ENCODE measurements around the gene TMIGD2.
A peak's percentile ranks its signal among the peaks of the same experiment; 100 is the strongest.
"Not testable (repeated sequence)": the region's sequence is repeated elsewhere in the genome, so short reads cannot be mapped to it uniquely, and the experiment has no call there.

The TMIGD2 gene, protein sequence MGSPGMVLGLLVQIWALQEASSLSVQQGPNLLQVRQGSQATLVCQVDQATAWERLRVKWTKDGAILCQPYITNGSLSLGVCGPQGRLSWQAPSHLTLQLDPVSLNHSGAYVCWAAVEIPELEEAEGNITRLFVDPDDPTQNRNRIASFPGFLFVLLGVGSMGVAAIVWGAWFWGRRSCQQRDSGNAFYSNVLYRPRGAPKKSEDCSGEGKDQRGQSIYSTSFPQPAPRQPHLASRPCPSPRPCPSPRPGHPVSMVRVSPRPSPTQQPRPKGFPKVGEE

DNA sequence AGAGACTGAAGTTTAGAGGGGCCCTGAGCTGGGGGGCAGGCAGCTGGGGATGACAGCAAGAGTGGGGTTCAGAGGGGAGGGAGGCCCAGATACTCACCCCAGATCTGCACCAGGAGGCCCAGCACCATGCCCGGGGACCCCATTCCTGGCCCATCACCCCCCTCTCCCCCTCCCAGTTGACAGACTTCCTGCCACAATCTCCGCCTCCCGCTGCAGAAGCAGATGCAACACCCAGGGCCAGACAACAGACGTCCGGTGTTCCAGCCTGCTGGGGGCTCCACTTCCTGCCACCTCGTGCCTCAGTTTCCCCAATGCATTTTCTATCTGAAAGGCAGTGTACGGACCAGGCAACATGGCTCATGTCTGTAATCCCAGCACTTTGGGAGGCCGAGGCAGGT, at the start of gene TMIGD2:
TSS of gene TMIGD2 (minus strand) at position 147 of the 398 bp plus-strand sequence. CDS start at position 143, 4 bp downstream.
- DNase-seq (ENCODE audit: low spot score), result no peak

DNA sequence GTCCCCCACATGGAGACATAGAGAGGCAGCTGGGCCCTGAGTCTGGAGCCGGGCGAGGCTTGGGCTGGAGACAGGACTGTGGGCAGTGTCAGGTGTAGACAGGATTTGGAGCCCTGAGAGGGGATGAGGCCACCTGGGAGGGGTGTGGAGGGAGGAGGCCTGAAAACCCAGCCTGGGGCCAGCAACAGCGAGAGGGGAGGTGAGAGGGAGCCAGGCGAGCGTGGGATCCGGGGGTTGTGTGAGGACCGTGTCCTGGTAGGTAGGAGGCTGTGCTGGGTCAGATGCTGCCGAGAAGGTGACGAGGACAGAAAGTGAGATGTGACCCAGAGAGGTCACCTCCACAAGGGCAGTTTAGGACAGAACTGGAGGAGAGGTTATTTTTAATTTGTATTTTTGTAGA, 48.5 kb upstream of the TMIGD2 start:
- no peak for DNase-seq (ENCODE audit: low spot score)

DNA sequence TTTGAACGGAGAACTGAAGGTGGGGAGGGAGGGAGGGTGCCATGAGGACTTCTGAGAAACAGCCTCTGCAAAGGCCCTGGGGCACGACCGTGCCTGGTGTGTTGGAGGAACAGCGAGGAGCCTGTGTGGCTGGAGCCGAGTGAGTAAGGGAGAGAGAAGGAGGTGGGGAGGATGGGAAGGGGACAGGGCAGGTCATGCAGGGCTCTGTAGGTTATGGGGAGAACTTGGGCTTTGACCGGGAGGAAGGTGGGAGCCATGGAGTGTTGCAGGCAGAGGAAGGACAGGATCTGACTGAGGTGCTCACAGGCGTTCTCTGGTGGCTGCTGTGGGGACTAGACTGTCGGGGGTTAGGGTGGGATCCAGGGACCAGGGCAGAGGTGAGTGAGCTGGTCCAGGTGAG, 47.9 kb upstream of the TMIGD2 start:
- DNase-seq (ENCODE audit: low spot score), result no peak

DNA sequence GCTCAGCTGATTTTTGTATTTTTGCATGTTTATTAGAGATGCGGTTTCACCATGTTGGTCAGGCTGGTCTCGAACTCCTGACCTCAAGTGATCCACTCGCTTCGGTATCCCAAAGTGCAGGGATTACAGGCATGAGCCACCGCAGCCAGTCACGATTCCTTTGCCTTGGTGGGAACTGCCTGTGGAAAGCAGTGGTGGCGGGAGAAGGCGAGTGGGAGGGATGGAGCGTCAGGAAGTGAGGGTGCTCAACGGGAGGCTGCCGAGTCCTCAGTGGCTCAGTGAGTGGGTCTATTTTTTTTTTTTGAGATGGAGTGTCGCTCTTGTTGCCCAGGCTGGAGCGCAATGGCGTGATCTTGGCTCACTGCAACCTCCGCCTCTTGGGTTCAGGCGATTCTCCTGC, 47.0 kb upstream of the TMIGD2 start:
- not testable (repeated sequence) for DNase-seq (ENCODE audit: low spot score)

DNA sequence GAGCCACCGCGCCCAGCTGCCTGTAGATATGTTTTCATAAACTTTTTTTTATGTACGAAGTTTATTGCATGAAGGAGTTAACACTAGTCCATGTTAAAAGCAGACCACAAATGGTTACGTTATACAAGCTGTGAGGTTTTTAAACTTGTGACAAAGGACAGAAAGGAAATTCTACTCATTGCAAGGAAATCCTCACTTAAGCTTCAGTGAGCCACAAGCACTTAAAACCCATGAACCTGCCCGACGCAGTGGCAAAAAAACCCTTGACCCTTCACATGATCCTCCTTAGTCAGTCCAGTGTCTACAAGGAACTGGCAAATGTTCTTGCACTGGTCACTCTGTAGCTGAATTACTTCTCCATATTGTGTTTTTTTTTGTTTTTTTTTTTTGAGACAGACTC, 45.3 kb upstream of the TMIGD2 start:
- no peak for DNase-seq (ENCODE audit: low spot score)

DNA sequence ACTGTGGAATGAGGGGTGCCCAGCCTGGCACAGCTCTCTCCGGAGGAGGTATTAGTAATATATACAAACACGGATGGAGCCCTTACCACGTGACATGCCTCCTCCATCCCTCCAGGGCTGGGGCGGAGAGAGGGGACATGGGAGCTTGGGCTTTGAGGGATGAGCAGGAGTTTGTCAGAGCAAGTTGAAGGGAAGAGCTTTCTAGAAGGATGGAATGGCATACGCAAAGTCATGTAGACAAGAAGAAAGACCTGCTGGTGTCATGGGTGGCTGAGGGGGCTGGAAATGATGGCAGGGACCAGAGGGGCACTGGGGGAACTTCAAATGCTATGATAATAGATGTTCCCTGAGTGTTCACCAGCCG, 43.8 kb upstream of the TMIGD2 start:
- DNase-seq (ENCODE audit: low spot score), result no peak

DNA sequence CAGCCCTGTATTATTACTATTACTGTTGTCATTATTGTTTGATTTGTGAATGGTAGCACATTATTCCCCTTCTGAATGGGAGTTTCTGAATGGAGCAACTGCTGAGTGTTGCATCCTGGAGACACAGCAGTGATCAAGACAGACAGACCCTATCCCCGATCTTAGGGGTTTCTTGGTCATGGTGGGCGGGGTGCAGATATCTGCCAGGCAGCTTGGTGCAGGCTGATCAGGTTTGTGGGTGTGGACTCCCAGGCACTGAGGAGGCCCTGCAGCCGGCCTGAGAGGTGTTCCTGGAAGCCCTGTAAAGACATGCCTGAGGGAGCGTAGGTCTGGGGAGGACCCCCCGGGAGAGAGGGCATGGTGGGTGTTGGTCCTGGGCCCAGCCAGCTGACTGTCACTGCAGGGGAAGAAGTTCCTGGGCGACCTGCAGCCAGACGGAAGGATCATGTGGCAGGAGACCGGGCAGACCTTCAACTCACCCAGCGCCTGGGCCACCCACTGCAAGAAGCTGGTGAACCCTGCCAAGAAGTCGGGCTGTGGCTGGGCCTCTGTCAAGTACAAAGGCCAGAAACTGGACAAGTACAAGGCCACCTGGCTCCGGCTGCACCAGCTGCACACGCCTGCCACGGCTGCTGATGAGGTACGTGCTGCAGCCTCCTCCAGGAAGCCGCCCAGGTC, 43.3 kb upstream of the TMIGD2 start:
- DNase-seq (ENCODE audit: low spot score), result no peak

DNA sequence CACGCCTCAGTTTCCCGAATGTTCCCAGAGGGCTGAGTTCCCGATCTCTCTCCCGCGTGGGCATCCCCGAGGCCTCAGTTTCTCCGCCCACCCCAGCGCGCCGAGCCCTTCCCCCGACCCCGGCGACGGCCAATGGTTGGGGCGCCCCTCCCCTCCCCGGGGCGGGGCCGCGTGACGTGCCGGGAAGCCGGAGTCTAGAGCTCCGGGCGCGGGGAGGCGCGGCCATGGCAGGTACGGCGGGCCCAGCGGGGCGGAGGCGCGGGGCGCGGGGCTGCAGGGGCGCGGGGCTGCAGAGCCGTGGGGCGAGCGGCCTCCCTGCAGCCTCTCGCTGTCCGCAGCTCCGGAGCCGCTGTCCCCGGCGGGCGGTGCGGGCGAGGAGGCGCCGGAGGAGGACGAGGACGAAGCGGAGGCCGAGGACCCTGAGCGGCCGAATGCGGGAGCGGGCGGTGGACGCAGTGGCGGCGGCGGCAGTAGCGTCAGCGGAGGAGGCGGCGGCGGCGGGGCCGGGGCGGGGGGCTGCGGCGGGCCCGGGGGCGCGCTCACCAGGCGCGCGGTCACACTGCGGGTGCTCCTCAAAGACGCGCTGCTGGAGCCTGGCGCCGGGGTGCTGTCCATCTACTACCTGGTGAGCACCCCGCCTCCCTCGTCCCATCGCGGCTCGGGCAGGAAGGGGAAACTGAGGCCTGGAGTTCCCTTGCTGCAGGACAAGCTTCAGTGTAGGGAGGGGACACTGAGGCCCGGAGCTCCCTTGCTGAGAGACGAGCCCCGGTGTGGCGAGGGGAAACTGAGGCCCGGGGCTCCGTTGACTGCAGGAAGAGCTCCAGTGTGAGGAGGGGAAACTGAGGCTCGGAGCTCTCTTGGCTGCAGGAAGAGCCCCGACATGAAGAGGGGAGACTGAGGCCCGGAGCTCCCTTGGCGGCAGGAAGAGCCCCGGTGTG, 41.5 kb upstream of the TMIGD2 start, which contains the start of gene MPND:
TSS of gene MPND (plus strand) at position 193 of the 938 bp plus-strand sequence. CDS start at position 225, 32 bp downstream.
- peak; percentile 87 for DNase-seq (ENCODE audit: low spot score)

DNA sequence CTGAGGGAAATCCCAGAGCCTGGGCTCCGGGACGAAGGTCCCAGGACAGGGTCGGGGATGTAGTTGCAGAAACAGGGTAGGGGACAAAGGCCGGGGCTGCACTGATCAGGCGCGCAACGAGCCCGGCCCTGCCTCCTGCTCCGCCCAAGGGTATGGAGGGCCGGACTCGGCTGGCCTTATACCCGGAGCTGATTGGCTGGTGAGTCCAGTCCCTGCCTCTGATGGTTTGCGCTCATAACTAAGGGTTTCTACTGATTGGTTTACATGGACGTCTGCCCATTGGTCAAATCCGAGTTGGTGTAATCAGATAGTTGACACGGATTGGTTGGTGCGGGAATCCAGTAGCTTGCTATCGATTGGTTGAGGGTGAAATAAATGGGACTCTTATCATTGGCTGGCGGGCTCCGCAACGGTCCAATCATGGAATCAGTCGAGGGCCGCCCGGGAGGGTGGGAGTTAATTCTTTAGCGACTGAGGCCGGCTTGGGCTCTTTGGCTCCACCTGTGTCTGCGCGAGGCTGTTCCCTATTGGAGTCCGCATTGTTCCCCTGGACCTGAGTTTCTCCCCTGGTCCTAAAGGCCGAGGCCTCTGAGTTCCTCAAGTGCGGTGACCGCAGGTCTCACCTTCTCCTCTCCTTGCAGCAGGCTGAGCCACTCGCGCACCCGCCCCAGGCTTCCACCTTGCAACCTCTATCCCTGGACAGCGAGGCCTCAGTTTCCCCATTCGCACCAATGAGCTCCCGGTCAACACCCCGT, 40.6 kb upstream of the TMIGD2 start:
- DNase-seq (ENCODE audit: low spot score), result peak; percentile 98

DNA sequence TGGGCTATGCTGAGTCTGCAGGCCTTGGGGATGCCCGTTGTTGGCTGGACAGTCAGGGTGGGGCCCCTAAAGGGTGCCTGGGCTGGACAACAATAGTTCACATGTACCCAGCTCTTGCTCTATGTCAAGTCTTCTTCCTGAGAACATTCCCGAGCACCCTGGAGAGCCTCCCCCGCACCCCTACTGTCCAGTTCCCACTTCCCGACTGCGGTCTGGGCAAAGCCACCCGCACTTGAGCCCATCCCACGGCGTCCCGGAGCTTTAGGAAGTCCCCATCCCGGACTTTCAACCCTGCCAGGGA, 40.1 kb upstream of the TMIGD2 start:
- DNase-seq (ENCODE audit: low spot score), result no peak

DNA sequence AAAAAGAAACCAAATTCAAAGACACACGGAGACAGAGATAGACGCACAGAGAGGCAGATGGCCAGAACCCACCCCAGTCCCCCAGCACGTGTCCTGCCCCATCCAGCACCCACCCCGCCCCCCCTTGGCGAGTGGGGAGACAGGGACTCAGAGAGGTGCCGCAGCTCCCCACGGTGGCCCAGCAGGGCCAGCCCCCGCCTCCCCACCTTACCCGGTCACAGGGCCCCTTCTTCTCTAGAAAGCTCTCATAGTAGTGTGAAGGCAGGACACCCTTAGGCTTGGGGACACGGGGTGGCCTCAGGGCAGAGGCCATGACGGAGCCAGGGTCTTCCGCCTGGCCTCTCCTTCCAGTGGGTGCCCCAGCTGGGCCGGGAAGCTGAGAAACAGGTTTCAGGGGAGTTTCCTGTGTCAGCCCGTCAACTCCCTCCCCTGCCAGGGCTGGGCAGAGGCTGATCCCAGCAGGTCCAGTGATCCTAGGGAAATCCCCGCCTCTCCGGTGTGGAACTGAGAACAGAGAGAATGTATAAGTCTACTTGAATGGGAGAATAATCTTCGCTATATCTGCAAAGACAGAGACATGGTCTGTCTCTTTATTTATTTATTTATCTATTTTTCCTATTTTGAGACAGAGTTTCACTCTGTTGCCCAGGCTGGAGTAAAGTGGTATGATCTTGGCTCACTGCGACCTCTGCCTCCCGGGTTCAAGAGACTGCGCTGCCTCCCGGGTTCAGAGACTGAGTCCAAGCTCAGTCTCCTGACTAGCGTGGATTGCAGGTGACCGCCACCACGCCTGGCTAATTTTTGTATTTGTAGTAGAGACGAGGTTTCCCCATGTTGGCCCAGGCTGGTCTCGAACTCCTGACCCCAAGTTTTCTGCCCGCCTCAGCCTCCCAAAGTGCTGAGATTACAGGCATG, 36.5 kb upstream of the TMIGD2 start, which contains the start of gene STAP2:
TSS of gene STAP2 (minus strand) at position 387 of the 915 bp plus-strand sequence. CDS start at position 313, 74 bp downstream.
- DNase-seq (ENCODE audit: low spot score), result no peak

DNA sequence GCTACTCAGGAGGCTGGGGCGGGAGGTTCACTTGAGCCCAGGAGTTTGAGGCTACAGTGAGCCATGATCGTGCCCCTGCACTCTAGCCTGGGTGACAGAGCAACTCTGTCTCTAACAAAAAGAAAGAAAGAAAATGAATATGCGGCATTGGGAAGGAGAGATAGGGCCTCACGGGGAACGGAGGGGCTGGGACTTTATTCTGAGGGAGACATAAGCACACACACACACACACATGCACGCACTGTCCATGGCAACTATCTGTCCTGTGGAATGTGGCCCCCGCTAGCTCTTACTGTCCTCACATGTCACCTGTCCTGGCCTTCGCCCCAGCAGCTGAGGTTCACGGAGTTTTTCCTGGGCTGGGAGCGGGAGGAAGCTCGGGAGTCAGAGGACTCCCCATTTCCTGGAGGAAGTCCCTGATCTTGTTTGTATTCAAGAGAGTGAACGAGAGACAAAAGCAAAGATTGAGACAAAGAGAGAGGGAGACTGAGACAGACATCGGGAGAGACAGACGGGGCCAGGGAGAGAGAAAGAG, 35.8 kb upstream of the TMIGD2 start:
- no peak for DNase-seq (ENCODE audit: low spot score)

DNA sequence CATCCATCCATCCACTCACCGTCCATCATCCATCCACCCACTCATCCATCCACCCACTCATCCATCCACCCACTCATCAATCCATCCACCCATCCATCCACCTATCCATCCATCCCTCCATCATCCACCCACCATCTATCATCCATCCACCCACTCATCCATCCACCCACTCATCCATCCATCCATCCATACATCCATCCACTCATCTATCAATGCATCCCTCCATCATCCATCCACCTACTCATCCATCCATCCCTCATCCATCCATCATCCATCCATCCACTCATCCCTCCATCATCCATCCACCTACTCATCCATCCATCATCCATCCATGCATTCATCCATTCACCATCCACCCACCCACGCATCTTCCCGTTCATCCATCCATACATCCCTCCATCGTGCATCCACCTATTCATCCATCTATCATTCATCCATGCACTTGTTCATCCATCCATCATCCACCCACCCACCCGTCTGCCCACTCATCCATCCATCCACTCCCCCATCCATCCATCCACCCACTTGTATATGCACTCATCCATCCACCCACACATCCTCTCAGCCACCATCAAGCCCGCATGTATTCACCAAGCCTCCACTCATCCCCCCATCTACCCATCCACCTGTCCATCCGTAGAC, 32.9 kb upstream of the TMIGD2 start:
- no peak for DNase-seq (ENCODE audit: low spot score)

DNA sequence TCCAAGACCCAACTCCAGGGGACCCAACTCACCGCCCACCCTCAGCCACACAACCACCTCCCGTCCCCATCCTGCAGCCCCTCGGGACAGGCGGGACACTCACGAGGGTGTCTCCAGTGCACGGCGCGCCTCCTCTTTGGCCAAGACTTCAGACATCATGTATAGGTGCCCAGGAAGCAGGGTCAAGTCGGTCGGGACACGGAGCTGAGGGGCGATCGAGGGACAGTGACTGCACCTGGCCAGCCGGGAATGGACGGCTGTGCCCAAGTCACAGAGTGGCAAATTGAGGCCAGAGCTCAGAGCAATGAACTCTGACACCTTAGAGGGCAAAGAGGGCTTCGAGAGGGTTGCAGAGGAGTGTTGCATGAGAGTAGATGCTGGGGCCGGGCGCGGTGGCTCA, 27.7 kb upstream of the TMIGD2 start:
- DNase-seq (ENCODE audit: low spot score), result no peak

DNA sequence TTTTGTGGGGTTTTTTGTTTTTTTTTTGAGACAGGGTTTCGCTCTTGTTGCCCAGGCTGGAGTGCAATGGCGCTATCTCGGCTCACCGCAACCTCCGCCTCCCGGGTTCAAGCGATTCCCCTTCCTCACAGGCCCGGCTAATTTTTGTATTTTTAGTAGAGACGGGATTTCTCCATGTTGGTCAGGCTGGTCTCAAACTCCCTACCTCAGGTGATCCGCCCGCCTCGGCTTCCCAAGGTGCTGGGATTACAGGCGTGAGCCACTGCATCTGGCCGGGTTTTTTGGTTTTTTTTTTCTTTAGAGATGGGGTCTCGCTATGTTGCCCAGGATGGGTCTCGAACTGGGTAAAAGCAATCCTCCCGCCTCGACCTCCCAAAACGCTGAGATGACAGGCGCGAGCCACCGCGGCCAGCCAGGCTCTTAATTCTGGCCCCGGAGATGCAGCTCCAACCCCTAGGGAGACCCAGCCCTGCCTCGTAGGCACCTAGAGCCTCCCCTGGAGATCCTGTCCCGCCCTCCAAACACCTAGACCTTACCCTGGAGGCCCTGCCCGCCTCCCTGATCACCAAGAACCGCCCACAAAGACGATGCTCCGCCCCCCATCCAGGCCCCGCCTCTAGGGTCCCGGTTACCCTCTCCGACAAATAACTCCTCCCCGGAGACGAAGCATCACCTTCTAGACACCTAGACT, 26.9 kb upstream of the TMIGD2 start:
- not testable (repeated sequence) for DNase-seq (ENCODE audit: low spot score)

DNA sequence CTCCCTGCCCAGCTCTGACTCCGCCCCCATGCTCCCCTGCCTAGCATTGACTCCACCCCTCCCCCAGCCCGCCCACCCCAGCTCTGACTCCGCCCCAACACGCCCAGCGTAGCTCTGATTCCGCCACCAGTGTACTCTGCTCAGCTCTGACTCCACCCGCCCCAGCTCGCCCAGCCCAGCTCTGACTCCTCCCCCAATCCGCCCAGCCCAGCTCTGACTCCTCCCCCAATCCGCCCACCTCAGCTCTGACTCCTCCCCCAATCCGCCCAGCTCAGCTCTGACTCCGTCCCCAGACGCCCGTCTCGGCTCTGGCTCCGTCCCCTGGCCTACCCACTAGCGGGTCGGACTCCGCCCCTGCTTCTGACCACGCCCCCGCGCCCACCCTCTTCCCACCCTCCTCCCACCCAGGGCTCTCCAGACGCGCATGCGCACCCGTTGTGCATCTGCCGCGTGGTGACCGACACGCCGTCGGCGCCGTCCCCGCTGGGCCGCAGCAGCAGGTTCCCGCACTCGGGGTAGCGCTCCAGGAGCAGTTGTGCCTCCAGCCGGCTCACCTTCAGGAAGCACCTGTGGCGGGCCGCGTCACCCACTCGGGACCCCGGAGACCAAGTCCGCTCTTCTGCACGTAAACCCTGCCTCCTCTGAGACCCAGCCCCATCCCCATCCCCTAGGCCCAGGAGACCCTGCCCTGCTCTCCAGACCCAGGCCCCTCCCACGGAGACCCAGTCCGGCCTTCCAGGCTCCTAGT, 26.2 kb upstream of the TMIGD2 start:
- DNase-seq (ENCODE audit: low spot score), result peak; percentile 96

DNA sequence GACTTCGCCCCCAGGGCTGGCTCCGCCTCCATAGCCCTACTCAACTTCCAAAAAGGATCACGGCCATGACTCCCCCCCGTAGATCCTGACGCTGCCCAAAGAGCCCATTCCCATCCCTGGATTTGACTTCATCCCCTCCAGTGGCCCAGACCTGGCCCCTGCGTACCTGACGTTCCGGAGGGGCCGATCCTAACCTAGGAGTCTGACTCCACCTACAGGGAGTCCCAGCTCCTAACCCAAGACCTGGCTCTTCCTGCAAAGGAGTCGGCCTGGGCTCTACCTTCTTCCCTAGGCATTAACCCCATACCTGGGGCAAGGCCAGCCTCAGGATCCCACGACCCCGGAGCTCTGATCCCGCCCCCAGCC, 25.7 kb upstream of the TMIGD2 start:
- DNase-seq (ENCODE audit: low spot score), result no peak

DNA sequence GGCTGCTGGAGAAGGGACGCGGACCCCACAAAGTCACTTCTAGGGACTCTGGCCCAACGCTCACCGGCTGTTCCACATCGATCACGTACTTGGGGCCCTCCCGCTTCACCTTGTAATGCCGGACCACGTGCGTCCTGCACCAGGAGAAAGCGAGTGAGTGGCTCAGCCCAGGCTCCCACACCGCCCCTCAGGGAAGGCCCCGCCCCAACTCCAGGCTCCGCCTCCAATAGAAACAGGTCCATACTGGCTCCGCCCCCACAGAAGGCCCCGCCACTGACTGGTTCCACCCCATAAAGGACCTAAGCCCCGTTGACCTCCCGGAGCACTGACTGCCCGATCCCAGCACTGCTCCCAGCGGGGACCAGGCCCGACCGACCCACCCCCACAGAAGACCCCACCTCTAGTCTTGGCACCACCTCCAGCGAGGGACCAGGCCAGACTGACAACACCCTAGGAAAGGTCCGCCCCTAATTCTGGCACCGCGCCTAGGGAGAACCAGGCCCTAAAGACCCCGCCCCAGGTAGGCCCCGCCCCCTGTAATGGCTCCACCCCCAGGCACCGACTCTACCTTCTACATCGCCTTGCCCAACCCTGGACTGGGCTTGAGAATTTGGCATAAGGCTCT, 25.2 kb upstream of the TMIGD2 start:
- peak; percentile 65 for DNase-seq (ENCODE audit: low spot score)

Data from CD4-positive, alpha-beta T cell treated with Interleukin-15 for 4 hours (primary cell).